ENCODE results near the gene CYB5D1.
"Not testable (repeated sequence)": the region's sequence is repeated elsewhere in the genome, so short reads cannot be mapped to it uniquely, and the experiment has no call there.

Gene CYB5D1, protein sequence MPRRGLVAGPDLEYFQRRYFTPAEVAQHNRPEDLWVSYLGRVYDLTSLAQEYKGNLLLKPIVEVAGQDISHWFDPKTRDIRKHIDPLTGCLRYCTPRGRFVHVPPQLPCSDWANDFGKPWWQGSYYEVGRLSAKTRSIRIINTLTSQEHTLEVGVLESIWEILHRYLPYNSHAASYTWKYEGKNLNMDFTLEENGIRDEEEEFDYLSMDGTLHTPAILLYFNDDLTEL

DNA sequence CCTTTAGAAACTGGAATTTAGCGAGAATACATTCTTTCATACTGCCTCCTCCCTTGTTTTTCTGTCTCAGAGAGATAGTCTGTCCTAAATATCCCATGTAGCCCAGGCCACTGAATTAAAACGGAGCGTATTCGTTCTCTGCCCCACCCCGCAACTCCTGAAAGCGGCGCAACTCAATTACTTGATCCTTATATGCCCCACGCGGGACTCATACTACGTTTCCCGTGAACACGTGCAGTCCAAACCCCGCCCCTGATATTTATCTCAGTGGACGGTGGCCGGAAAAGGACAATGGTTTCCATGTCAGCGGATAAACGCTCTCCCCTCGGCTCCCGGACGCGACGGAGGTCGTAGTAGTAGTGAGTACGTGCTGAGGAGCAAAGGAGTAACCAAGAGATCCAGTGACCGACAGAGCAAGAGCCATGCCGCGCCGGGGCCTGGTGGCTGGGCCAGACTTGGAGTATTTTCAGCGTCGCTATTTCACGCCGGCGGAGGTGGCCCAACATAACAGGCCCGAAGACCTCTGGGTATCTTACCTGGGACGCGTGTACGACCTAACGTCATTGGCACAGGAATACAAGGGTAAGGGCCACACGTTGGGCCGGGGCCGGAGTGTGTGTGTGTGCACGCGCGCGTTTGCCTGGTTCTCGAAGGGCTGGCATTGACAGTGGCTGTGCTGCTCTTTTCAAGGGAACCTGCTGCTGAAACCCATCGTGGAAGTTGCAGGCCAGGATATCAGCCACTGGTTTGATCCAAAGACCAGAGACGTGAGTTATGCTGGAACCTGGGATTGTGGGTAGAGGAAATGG, at the start of gene CYB5D1:
Gene CYB5D1 (plus strand): TSS at position 291 of the 809 bp plus-strand sequence. CDS start 132 bp downstream, at position 423.
- DNase-seq, result peak; percentile 78 to 87

DNA sequence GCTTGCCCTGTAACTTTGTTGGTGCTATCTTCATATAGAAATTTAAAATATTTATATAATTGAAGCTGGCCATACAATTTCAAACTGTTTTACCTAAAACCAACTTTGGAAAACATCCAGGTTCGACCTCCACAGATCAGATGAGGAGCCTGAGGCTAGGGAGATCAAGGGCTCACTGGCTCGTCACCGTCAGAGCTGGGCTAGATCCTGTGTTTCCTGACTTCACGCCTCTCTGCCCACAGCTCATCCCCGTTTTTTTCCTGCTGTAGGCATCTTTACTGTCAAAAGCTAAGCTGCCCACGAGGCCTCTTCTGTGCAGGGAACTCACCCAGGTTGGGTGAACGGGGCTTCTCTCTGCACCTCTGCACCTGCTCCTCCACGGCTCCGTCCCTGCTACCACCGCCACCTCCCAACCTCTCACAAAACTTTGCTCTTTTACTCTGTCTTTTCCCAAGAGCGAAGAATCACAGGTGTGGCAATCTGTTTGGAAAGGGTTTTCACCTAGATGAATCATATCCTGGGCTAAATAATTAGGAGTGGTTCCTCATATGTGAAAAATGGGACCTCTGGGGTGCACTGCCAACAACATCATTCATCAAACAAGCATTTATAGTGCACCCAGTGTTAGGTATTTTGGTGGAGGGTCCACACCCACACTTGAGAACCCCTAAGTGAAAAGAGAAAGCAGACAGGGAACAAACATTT, 48.6 kb upstream of the CYB5D1 start:
- DNase-seq, result no peak

DNA sequence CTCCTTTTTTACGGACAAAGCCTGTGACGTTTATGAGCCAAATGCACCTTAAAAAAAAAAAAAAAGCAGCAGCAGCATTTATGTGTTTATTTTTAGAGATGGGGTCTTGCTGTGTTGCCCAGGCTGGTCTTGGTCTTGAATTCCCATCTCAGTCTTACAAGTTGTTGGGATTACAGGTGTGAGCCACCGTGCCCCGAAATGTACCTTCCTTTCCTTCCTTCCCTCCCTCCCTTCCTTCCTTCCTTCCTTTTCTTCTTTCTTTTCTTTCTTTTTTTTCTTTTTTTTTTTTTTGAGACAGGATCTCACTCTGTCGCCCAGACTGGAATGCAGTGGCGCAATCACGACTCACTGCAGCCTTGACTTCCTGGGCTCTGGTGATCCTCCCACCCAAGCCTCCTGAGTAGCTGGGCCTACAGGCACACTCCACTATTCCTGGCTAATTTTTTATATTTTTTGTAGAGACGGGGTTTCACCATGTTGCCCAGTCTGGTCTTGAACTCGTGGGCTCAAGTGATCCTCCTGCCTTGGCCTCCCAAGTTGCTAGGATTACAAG, 47.9 kb upstream of the CYB5D1 start:
- DNase-seq, result not testable (repeated sequence)

GRCh38 chr17:7811251-7811650, 46.6 kb upstream of the CYB5D1 start:
- no peak for DNase-seq

- no peak for DNase-seq
These were observed 42.8 kb upstream of the CYB5D1 start for GRCh38 chr17:7814969-7815368.

DNA sequence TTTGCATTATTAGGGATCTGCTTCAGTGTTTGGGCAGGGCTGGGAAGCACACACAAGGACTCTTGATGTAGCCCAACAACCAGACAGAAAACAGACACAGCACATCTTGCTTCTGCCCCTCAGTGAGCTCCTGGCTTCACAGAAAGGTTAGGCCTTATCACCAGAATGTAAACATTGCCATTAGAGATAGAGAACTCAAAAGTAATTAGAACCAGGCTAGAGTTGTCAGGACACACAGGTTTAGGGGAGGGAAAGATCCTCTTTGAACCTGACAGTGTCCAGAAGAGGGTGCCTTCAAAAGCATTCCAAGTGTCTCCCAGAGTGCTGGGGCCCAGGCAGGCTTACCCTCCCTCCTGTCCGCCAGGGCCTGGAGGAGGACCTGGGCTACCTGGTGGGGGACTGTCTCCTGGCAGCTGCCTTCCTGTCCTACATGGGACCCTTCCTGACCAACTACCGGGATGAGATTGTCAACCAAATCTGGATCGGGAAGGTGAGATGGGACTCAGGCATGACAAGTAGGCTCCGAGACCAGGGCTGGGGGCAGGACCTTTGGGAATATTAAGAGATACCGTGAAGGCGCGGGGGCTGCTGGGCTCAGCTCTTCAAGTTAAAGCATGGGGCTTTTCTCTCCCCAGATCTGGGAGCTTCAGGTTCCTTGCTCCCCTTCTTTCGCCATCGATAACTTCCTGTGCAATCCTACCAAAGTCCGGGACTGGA, 40.7 kb upstream of the CYB5D1 start:
- no peak for DNase-seq

DNA sequence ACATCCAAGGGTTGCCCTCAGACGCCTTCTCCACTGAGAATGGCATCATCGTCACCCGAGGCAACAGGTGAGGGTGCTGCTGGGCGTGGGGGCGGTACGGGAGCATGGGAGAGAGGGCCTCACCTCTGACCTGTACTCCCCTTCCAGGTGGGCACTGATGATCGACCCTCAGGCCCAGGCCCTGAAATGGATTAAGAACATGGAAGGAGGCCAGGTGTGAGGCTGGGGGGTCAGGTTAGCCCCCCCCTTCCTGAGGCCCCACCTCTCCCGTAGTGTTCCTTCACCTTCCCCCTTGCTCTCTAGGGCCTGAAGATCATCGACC, 40.2 kb upstream of the CYB5D1 start:
- no peak for DNase-seq

GRCh38 chr17:7818026-7818425, 39.8 kb upstream of the CYB5D1 start:
- no peak for DNase-seq

DNA sequence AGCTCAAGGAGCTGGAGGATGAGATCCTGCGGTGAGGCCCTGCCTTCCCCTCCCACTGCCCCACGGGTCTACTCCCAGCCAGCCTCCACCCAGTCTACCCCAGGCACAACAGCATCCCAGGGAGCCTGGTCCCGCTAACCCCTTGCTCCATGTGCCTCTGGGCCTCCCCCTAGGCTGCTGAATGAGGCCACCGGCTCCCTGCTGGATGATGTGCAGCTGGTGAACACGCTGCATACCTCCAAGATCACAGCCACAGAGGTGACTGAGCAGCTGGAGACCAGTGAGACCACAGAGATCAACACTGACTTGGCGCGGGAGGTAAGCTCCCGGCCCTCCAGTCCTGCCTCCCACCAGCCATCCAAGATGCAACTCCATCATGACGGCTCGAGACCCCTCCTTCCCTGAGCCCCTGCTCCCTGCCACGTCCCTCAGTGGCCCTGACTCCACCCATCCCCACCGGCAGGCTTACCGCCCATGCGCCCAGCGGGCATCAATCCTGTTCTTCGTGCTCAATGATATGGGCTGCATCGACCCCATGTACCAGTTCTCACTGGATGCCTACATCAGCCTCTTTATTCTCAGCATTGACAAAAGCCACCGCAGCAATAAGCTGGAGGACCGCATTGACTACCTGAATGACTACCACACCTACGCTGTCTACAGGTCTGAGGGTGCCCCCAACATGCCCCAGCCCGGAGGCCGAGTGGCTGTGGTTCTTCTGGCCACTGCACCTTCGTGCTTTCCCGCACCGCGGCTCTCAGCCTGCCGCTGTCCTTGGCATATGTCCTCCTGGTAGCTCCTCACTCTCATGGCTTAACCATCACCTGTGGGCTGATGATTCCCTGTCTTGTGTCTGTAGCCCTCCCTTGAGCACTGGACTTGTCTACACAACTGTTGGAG, 38.8 kb upstream of the CYB5D1 start:
- DNase-seq, result no peak

DNA sequence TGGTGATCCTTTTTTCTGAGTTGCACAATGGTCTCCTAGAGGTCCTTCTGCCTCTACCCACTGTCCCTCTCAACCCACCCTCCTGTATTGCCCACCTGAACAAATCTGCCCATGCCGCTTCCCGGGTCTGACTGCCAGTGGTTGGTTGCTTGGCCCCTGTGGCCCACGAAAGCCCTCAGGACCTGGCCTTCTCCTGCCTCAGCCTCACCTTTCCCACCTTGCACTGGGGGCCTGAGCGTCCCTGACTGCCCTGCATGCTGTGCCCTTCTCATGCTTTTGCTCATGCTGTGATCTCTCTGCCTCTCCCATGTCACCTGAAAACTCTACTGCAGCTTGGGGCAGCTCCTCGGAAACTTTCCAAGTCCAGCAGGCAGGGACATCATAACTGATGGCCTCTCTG, 37.6 kb upstream of the CYB5D1 start:
- DNase-seq, result no peak

GRCh38 chr17:7822126-7822525, 35.7 kb upstream of the CYB5D1 start:
- no peak for DNase-seq

GRCh38 chr17:7823581-7824001, 34.2 kb upstream of the CYB5D1 start:
- no peak for DNase-seq

GRCh38 chr17:7824021-7824924, 33.5 kb upstream of the CYB5D1 start:
- no peak for DNase-seq

- DNase-seq, result no peak
These were observed 32.4 kb upstream of the CYB5D1 start for GRCh38 chr17:7825206-7825990.

GRCh38 chr17:7830616-7831015, 27.2 kb upstream of the CYB5D1 start:
- DNase-seq, result no peak

DNA sequence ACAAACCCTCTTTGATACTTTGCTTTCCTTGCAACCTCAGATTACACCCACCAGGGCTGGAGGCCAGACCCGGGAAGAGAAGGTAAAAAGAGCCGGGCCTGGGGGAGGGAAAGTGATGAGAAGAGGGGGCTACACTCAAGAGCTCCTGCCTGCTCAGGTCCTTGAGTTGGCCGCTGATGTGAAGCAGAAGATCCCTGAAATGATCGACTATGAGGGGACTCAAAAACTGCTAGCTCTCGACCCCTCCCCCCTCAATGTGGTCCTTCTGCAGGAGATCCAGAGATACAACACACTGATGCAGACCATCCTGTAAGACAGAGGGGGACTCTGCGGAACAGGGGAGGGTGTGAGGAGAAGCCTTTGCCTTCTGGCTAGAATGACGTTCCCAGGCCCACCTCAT, 26.6 kb upstream of the CYB5D1 start:
- DNase-seq, result no peak

DNA sequence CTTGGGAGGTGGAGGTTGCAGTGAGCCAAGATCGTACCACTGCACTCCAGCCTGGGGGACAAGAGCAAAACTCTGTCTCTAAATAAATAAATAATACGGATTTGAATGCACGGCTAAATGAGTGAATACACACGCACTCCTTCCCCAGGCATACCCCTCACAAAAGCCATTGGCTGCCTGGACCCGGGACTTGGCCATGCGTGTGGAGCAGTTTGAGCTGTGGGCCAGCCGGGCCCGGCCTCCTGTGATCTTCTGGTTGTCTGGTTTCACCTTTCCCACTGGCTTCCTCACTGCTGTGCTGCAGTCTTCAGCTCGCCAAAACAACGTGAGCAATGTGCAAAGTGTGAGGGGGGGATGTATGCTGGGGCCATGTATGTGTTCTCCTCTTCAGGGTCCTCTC, 25.4 kb upstream of the CYB5D1 start:
- DNase-seq, result no peak

- no peak for DNase-seq
These were observed 24.6 kb upstream of the CYB5D1 start for GRCh38 chr17:7833011-7833794.
